Measurements from ENCODE around the gene CLIC1. TPM values are rescaled to one million over a fixed set of nuclear protein-coding genes. Genes with fewer than 3 reads are reported as not detected.

CLIC1 gene
- 495 to 530 TPM (median 516 TPM) in 5 replicates for total RNA-seq (2022; extraction: Qiagen RNA extraction; ENCODE audit: low read depth)

GRCh38 chr6:31736021-31736767 is at the start of gene CLIC1:
Gene CLIC1 (minus strand): TSS chr6:31736530. CDS start chr6:31736300, 230 bp downstream.

GRCh38 chr6:31776989-31777666 is 40.8 kb upstream of the CLIC1 start, which contains the start of gene VWA7:
Gene VWA7 (minus strand): TSS chr6:31777328. CDS start chr6:31776779, 549 bp downstream.

GRCh38 chr6:31762356-31762755 is 26.0 kb upstream of the CLIC1 start, which contains the start of gene SAPCD1:
Gene SAPCD1 (plus strand): TSS chr6:31762656. CDS start chr6:31763055, 399 bp downstream.

DNA sequence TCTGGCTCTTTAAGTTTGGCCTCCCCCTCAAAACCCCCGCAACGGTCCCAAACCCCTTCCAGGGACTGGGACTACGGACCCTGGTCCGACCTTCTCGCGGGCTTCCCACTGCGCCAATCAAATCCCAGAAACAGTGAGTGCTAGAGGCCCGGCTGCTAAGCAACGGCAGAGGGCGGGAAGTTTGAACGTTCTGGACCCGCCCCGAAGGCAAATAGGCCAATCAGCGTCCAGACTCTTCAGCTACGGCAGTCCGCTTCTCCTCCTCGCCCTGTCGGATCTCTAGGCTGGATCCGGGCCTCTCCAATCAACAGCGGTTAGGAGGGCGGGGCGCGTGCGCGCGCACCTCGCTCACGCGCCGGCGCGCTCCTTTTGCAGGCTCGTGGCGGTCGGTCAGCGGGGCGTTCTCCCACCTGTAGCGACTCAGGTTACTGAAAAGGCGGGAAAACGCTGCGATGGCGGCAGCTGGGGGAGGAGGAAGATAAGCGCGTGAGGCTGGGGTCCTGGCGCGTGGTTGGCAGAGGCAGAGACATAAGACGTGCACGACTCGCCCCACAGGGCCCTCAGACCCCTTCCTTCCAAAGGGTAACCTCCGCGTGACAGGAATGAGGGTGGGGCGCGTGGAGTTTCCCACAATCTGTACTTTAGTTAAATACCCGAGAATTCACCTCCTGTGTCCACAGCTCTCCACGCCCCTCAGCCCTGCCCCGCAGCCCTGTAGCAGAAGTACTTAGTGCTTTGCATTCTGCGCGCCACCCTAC is 3.5 kb upstream of the CLIC1 start, which contains the start of gene MSH5:
Gene MSH5 (plus strand): TSS at position 367 of the 758 bp plus-strand sequence. CDS start 462 bp downstream, outside the sequence.

GRCh38 chr6:31728767-31729514 is 7.4 kb downstream of the CLIC1 start, which contains the start of gene DDAH2:
Gene DDAH2 (minus strand): TSS chr6:31729299. CDS start chr6:31729161, 138 bp downstream.

DNA sequence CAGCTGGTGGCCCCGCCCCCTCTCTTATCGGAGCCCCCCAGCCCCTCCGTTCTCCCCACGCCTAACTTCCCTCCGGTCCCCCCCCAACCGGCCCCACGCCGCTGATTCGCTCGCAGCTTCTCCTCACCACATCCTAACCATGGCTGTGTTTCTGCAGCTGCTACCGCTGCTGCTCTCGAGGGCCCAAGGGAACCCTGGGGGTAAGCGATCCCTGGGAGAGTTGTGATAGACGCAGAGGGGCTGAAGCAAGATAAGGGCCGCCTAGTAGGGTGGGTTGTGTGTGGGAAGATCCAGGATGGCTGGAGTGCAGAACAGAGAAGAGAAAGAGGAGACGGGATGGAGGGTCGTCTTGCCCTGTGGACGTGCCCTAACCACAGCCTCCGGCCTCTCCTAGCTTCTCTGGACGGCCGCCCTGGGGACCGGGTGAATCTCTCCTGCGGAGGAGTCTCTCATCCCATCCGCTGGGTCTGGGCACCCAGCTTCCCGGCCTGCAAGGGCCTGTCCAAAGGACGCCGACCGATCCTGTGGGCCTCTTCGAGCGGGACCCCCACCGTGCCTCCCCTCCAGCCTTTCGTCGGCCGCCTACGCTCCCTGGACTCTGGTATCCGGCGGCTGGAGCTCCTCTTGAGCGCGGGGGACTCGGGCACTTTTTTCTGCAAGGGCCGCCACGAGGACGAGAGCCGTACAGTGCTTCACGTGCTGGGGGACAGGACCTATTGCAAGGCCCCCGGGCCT is 12.9 kb downstream of the CLIC1 start, which contains the start of gene MPIG6B:
Gene MPIG6B (plus strand): TSS at position 129 of the 735 bp plus-strand sequence. CDS start 11 bp downstream, at position 140.

GRCh38 chr6:31721351-31722020 is 14.8 kb downstream of the CLIC1 start, which contains the start of gene LY6G6C:
Gene LY6G6C (minus strand): TSS chr6:31721746. CDS start chr6:31721679, 67 bp downstream.

DNA sequence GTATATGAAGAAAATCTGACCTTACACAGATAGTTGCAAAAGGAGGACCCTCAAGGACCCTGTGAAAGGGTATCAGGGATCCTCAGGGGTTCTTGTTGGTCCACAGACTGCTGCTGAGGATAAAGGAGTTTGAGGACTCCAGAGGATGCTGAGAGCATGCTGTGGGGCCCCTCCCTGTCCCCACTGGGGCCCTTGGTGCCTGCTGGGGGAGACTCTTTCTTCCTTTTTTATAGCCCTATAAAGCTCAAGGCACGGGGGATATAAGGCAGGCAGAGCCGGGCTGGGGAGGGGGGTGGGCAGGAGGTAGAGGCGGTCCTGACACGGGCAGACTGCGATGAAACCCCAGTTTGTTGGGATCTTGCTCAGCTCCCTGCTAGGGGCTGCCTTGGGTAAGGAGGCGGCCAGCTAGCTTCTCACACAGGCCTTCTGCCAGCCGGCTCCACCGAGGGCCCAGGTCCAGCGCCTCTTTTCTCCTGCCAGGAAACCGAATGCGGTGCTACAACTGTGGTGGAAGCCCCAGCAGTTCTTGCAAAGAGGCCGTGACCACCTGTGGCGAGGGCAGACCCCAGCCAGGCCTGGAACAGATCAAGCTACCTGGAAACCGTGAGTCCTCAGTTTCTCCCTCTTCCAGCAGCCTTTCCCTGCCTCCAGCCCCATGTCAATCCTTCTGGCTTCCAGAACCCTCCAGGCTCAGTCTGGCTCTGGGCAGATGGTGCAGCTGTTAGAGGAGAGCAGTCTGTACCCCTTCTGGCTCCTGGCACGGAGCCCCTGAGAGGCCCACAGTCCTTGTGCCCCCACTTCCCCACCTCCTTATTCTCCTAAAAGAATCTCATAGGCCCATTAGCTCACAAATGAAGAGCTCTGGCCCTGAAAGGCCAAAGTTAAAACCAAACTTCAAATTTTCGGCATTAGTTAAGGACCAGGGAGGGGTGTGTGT is 21.0 kb downstream of the CLIC1 start, which contains the start of gene LY6G6D:
Gene LY6G6D (plus strand): TSS at position 327 of the 937 bp plus-strand sequence. CDS start 8 bp downstream, at position 335.

GRCh38 chr6:31706599-31706998 is 29.7 kb downstream of the CLIC1 start, which contains the start of gene LY6G6F:
Gene LY6G6F (plus strand): TSS chr6:31706866. CDS start chr6:31706907, 41 bp downstream.

DNA sequence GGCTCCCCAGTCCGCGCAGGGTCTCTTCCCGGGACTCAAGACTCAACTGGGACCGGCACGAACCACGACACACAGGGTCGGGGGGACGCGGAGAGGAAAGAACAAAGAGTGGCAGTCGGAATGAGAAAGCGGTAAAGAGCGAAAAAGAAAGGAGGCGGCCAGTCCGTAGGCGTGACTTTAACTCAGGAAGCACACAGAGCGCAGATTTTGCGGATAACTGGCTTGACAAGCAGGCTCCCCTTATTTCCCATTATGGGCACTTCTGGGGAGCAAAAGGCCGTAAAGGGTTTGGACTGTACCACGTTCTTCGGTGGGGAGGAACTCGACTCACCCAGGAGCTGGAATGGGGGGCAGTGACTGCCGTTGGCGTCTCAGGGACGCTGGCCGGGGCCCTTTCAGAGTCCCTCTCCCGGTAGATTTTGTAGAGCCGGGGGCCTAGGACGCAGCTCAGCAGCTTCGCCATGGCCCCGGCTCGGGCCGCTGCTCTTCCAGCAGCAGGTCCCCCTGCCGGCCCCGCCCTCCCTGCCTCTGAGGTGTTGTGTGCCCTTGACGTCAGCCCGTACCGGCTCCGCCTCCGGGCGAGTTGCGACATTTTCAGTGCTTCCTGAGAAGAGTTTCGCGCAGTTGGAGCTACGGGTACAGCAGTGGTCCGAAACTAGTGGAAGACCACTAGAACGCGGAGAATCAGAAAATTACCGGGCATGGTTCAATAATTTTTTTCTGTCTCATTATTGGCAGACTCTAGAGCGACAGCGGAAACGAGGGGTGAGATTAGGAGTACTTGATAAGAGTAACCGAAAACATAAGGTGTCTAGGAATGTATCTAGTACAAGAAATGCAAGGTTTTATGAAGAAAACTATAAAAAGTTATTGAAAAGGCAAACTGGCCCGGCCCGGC is 33.3 kb downstream of the CLIC1 start, which contains the start of gene ABHD16A:
Gene ABHD16A (minus strand): TSS at position 506 of the 898 bp plus-strand sequence. CDS start 43 bp downstream, at position 463.

Other genes with a start within 250 kb of the CLIC1 start
- gene MICB, start 238.4 kb downstream of the CLIC1 start, total RNA-seq (2022; extraction: Qiagen RNA extraction; ENCODE audit: low read depth): 6.6 to 8.6 TPM (median 7.7 TPM) in 5 replicates
- not detected in 5 replicates for gene MCCD1, start 207.6 kb downstream of the CLIC1 start, total RNA-seq (2022; extraction: Qiagen RNA extraction; ENCODE audit: low read depth)
- gene DDX39B, start 194.5 kb downstream of the CLIC1 start, total RNA-seq (2022; extraction: Qiagen RNA extraction; ENCODE audit: low read depth): 313 to 396 TPM (median 382 TPM) in 5 replicates
- gene ATP6V1G2, start 189.9 kb downstream of the CLIC1 start, total RNA-seq (2022; extraction: Qiagen RNA extraction; ENCODE audit: low read depth): 0.57 to 0.77 TPM (median 0.63 TPM) in 5 replicates
- 9.5 to 12.2 TPM (median 10.6 TPM) in 5 replicates for gene NFKBIL1, start 188.9 kb downstream of the CLIC1 start, total RNA-seq (2022; extraction: Qiagen RNA extraction; ENCODE audit: low read depth)
- gene LTA, start 164.2 kb downstream of the CLIC1 start, total RNA-seq (2022; extraction: Qiagen RNA extraction; ENCODE audit: low read depth): 0.08 to 0.13 TPM (median 0.10 TPM) in 3 of 5 replicates, not detected in the others
- gene TNF, start 161.0 kb downstream of the CLIC1 start, total RNA-seq (2022; extraction: Qiagen RNA extraction; ENCODE audit: low read depth): 0.06 to 0.13 TPM (median 0.07 TPM) in 3 of 5 replicates, not detected in the others
- 0.27 to 0.39 TPM (median 0.35 TPM) in 5 replicates for gene LTB, start 154.1 kb downstream of the CLIC1 start, total RNA-seq (2022; extraction: Qiagen RNA extraction; ENCODE audit: low read depth)
- 0.26 to 0.49 TPM (median 0.37 TPM) in 3 of 5 replicates, not detected in the others for gene LST1, start 150.3 kb downstream of the CLIC1 start, total RNA-seq (2022; extraction: Qiagen RNA extraction; ENCODE audit: low read depth)
- not detected in 5 replicates for gene NCR3, start 143.5 kb downstream of the CLIC1 start, total RNA-seq (2022; extraction: Qiagen RNA extraction; ENCODE audit: low read depth)
- gene AIF1, start 121.3 kb downstream of the CLIC1 start, total RNA-seq (2022; extraction: Qiagen RNA extraction; ENCODE audit: low read depth): not detected in 5 replicates
- gene PRRC2A, start 115.8 kb downstream of the CLIC1 start, total RNA-seq (2022; extraction: Qiagen RNA extraction; ENCODE audit: low read depth): 70.6 to 97.9 TPM (median 90.8 TPM) in 5 replicates
- 115 to 151 TPM (median 145 TPM) in 5 replicates for gene BAG6, start 83.9 kb downstream of the CLIC1 start, total RNA-seq (2022; extraction: Qiagen RNA extraction; ENCODE audit: low read depth)
- gene APOM, start 80.6 kb downstream of the CLIC1 start, total RNA-seq (2022; extraction: Qiagen RNA extraction; ENCODE audit: low read depth): 1.8 to 4.8 TPM (median 3.2 TPM) in 5 replicates
- 10.5 to 13.0 TPM (median 12.2 TPM) in 5 replicates for gene C6orf47, start 75.8 kb downstream of the CLIC1 start, total RNA-seq (2022; extraction: Qiagen RNA extraction; ENCODE audit: low read depth)
- gene GPANK1, start 71.5 kb downstream of the CLIC1 start, total RNA-seq (2022; extraction: Qiagen RNA extraction; ENCODE audit: low read depth): 9.3 to 14.1 TPM (median 12.7 TPM) in 5 replicates
- 168 to 184 TPM (median 180 TPM) in 5 replicates for gene CSNK2B, start 70.5 kb downstream of the CLIC1 start, total RNA-seq (2022; extraction: Qiagen RNA extraction; ENCODE audit: low read depth)
- gene LY6G5B, start 66.6 kb downstream of the CLIC1 start, total RNA-seq (2022; extraction: Qiagen RNA extraction; ENCODE audit: low read depth): 3.6 to 6.3 TPM (median 5.0 TPM) in 5 replicates
- 0.51 to 2.4 TPM (median 1.4 TPM) in 5 replicates for gene LY6G5C, start 55.5 kb downstream of the CLIC1 start, total RNA-seq (2022; extraction: Qiagen RNA extraction; ENCODE audit: low read depth)
- gene ABHD16A, start 33.2 kb downstream of the CLIC1 start, total RNA-seq (2022; extraction: Qiagen RNA extraction; ENCODE audit: low read depth): 15.6 to 21.2 TPM (median 19.2 TPM) in 5 replicates
- gene LY6G6F, start 29.7 kb downstream of the CLIC1 start, total RNA-seq (2022; extraction: Qiagen RNA extraction; ENCODE audit: low read depth): not detected in 5 replicates
- not detected in 5 replicates for gene LY6G6D, start 21.2 kb downstream of the CLIC1 start, total RNA-seq (2022; extraction: Qiagen RNA extraction; ENCODE audit: low read depth)
- gene LY6G6C, start 14.8 kb downstream of the CLIC1 start, total RNA-seq (2022; extraction: Qiagen RNA extraction; ENCODE audit: low read depth): 0.11 TPM in 1 of 5 replicates, not detected in the others
- gene MPIG6B, start 13.2 kb downstream of the CLIC1 start, total RNA-seq (2022; extraction: Qiagen RNA extraction; ENCODE audit: low read depth): not detected in 5 replicates
- gene DDAH2, start 7.2 kb downstream of the CLIC1 start, total RNA-seq (2022; extraction: Qiagen RNA extraction; ENCODE audit: low read depth): 25.6 to 30.4 TPM (median 28.7 TPM) in 5 replicates
- 12.1 to 16.5 TPM (median 15.1 TPM) in 5 replicates for gene MSH5, start 3.5 kb upstream of the CLIC1 start, total RNA-seq (2022; extraction: Qiagen RNA extraction; ENCODE audit: low read depth)
- gene SAPCD1, start 26.1 kb upstream of the CLIC1 start, total RNA-seq (2022; extraction: Qiagen RNA extraction; ENCODE audit: low read depth): 3.6 to 5.9 TPM (median 4.7 TPM) in 5 replicates
- gene VWA7, start 40.8 kb upstream of the CLIC1 start, total RNA-seq (2022; extraction: Qiagen RNA extraction; ENCODE audit: low read depth): 0.61 to 2.0 TPM (median 1.5 TPM) in 5 replicates
- 50.8 to 60.2 TPM (median 57.2 TPM) in 5 replicates for gene VARS1, start 59.2 kb upstream of the CLIC1 start, total RNA-seq (2022; extraction: Qiagen RNA extraction; ENCODE audit: low read depth)
- gene LSM2, start 70.4 kb upstream of the CLIC1 start, total RNA-seq (2022; extraction: Qiagen RNA extraction; ENCODE audit: low read depth): 49.7 to 68.8 TPM (median 64.6 TPM) in 5 replicates
- gene HSPA1L, start 78.8 kb upstream of the CLIC1 start, total RNA-seq (2022; extraction: Qiagen RNA extraction; ENCODE audit: low read depth): 1.3 to 2.2 TPM (median 2.1 TPM) in 5 replicates
- gene HSPA1A, start 79.0 kb upstream of the CLIC1 start, total RNA-seq (2022; extraction: Qiagen RNA extraction; ENCODE audit: low read depth): 218 to 535 TPM (median 388 TPM) in 5 replicates
- gene HSPA1B, start 91.2 kb upstream of the CLIC1 start, total RNA-seq (2022; extraction: Qiagen RNA extraction; ENCODE audit: low read depth): 167 to 379 TPM (median 289 TPM) in 5 replicates
- 25.3 to 37.2 TPM (median 30.6 TPM) in 5 replicates for gene NEU1, start 126.3 kb upstream of the CLIC1 start, total RNA-seq (2022; extraction: Qiagen RNA extraction; ENCODE audit: low read depth)
- gene SLC44A4, start 142.5 kb upstream of the CLIC1 start, total RNA-seq (2022; extraction: Qiagen RNA extraction; ENCODE audit: low read depth): 0.10 to 0.14 TPM (median 0.13 TPM) in 3 of 5 replicates, not detected in the others
- gene EHMT2, start 161.2 kb upstream of the CLIC1 start, total RNA-seq (2022; extraction: Qiagen RNA extraction; ENCODE audit: low read depth): 25.6 to 34.6 TPM (median 30.8 TPM) in 5 replicates
- 3.2 to 5.4 TPM (median 4.8 TPM) in 5 replicates for gene ZBTB12, start 165.6 kb upstream of the CLIC1 start, total RNA-seq (2022; extraction: Qiagen RNA extraction; ENCODE audit: low read depth)
- 0.19 to 0.66 TPM (median 0.27 TPM) in 5 replicates for gene C2, start 191.2 kb upstream of the CLIC1 start, total RNA-seq (2022; extraction: Qiagen RNA extraction; ENCODE audit: low read depth)
- gene CFB, start 209.6 kb upstream of the CLIC1 start, total RNA-seq (2022; extraction: Qiagen RNA extraction; ENCODE audit: low read depth): 1.4 to 3.1 TPM (median 2.1 TPM) in 5 replicates
- 74.0 to 93.6 TPM (median 77.4 TPM) in 5 replicates for gene NELFE, start 222.4 kb upstream of the CLIC1 start, total RNA-seq (2022; extraction: Qiagen RNA extraction; ENCODE audit: low read depth)
- 22.7 to 25.6 TPM (median 24.7 TPM) in 5 replicates for gene SKIC2, start 222.6 kb upstream of the CLIC1 start, total RNA-seq (2022; extraction: Qiagen RNA extraction; ENCODE audit: low read depth)
- 9.7 to 13.2 TPM (median 11.9 TPM) in 5 replicates for gene DXO, start 235.6 kb upstream of the CLIC1 start, total RNA-seq (2022; extraction: Qiagen RNA extraction; ENCODE audit: low read depth)
- 0.48 to 1.3 TPM (median 0.98 TPM) in 5 replicates for gene C4A, start 245.5 kb upstream of the CLIC1 start, total RNA-seq (2022; extraction: Qiagen RNA extraction; ENCODE audit: low read depth)

Data from A549 treated with CpdA at 1 μM for 4 hours (cell line).